Prostate gland (tissue), 2 donors: ENCODE data around the gene THUMPD1. TPM values are rescaled to one million over a fixed set of nuclear protein-coding genes. Genes with fewer than 3 reads are reported as not detected.

Experiments used
- DNase-seq: peaks from one replicate; pipeline ENCODE4 v3.0.0-alpha.2; 2019; ENCODE audit warnings: low spot score
- H3K27ac ChIP-seq, 2 donors: fragments of 200-600 bp; sonication (generic); 2 replicates each; pipeline ENCODE4 v1.5.1; 2017 to 2019
- H3K27me3 ChIP-seq: fragments of 200-600 bp; sonication (generic); replicated peaks from 2 replicates; pipeline ENCODE4 v1.5.1; 2019; ENCODE audit not compliant: insufficient read depth
- H3K36me3 ChIP-seq, 2 donors: fragments of 200-600 bp; sonication (generic); 1 replicate in 1 of 2; 2 replicates in 1 of 2; pipeline versions ENCODE4 v1.5.1 to v1.8.1; 2017 to 2019
- H3K4me1 ChIP-seq: fragments of 200-600 bp; sonication (generic); replicated peaks from 2 replicates; pipeline ENCODE4 v1.5.1; 2019
- H3K4me3 ChIP-seq, 2 donors: fragments of 200-600 bp; sonication (generic); 2 replicates each; pipeline ENCODE4 v1.5.1; 2017 to 2019
- H3K9me3 ChIP-seq: fragments of 200-600 bp; sonication (generic); 2 replicates; pipeline ENCODE4 v1.5.1; 2017
- POLR2A ChIP-seq: fragments of 450-650 bp; IDR thresholded peaks from one replicate; pipeline ENCODE4 v1.6.1; 2016; ENCODE audit warnings: antibody characterized with exemption, mild to moderate bottlenecking
- POLR2AphosphoS5 ChIP-seq: sonication (generic); formaldehyde crosslinking; IDR thresholded peaks from one replicate; pipeline ENCODE4 v1.6.1; 2017; ENCODE audit warnings: antibody characterized with exemption
- WGBS: methylation state at CpG from one replicate; pipeline ENCODE4 v1.1.5; 2018; 5-methylcytosine and 5-hydroxymethylcytosine counted together
- intact Hi-C: fragments of 100-400 bp; cut with DNase I; formaldehyde crosslinking; loops from one replicate; pipeline ENCODE4 v1.14.2; 2022
- total RNA-seq, 2 donors: library from RNA; depleted of rRNA; stranded (reverse); fragments of >200 nt; gene quantifications; one replicate each; pipeline ENCODE4 v1.1.0, GENCODE V29; 2016
- TF ChIP-seq, protein P1 (sequence below), 4 experiments: fragments of 200-600 bp in 2 of 4; fragments of 450-650 bp in 2 of 4; sonication (generic) in 2 of 4; IDR thresholded peaks; 1 replicate in 3 of 4; 2 replicates in 1 of 4; pipeline ENCODE4 v1.5.1; 2016 to 2019; ENCODE audit warnings: antibody characterized with exemption in 4 of 4, mild to moderate bottlenecking in 2 of 4, moderate library complexity in 2 of 4

THUMPD1 gene
- total RNA-seq, 2 donors from 2014 or later, result 107 to 167 TPM

DNA sequence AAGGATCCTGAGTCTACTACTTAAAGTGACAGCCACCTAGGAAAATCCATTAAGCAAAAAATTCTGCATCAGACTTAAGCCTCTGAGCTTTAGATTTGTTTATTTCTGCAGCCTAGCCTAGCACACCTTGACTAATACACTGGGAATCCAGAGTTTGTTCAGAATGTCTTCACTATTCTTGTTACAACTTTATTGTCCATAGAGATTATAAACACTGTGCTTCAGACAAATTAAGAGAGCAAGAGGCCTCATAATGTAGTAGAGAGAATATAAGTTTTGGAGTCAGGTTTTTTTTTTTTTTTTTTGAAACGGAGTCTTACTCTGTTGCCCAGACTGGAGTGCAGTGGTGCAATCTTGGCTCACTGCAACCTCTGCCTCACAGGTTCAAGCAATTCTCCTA is 8.9 kb upstream of the THUMPD1 start:
- Histone ChIP-seq H3K27me3 (no peaks in the 10 kb centered on the region), H3K36me3 (no peaks in the 10 kb centered on the region), H3K4me3 (no peak overlapping the region), H3K9me3 (no peaks in the 10 kb centered on the region), H3K27ac (no peak overlapping the region), H3K4me1 (no peaks in the 10 kb centered on the region)
- 67% methylated on average over 1 of the region's 1 CpG for WGBS
- intact Hi-C loops, result no loop called here
- no peak for TF ChIP-seq POLR2AphosphoS5
- no peak for DNase-seq

DNA sequence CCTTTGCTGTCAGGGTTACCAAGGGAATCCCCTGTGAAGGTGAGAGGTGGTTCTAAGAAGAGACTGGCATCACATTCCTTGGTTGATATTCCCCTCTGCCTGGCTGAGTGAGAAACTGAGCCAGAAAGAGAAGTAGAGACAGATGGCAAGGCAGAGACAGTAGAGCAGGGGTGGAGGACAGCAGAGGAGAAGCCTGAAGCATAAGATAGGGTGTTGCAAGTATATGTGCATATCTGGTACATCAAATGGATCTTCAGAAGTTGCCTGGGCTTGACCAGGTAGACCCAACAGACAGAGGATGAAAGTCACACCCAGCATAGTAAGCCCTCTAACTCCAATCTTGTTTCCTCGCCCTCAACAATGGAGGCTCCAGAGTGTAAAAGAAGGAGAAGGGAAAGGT is 7.9 kb upstream of the THUMPD1 start:
- H3K4me3 ChIP-seq, result no peak overlapping the region
- no peaks in the 10 kb centered on the region for H3K27me3 ChIP-seq
- peaks cover under 1% of the 10 kb centered on the region for H3K4me1 ChIP-seq
- WGBS, result 92% methylated on average over 1 of the region's 1 CpG
- no peak overlapping the region for H3K27ac ChIP-seq
- DNase-seq, result no peak
- no peaks in the 10 kb centered on the region for H3K36me3 ChIP-seq
- intact Hi-C loops, result no loop called here
- no peak for TF ChIP-seq POLR2AphosphoS5
- TF ChIP-seq POLR2A, result no peak
- TF ChIP-seq, protein P1, sequence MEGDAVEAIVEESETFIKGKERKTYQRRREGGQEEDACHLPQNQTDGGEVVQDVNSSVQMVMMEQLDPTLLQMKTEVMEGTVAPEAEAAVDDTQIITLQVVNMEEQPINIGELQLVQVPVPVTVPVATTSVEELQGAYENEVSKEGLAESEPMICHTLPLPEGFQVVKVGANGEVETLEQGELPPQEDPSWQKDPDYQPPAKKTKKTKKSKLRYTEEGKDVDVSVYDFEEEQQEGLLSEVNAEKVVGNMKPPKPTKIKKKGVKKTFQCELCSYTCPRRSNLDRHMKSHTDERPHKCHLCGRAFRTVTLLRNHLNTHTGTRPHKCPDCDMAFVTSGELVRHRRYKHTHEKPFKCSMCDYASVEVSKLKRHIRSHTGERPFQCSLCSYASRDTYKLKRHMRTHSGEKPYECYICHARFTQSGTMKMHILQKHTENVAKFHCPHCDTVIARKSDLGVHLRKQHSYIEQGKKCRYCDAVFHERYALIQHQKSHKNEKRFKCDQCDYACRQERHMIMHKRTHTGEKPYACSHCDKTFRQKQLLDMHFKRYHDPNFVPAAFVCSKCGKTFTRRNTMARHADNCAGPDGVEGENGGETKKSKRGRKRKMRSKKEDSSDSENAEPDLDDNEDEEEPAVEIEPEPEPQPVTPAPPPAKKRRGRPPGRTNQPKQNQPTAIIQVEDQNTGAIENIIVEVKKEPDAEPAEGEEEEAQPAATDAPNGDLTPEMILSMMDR (IDR thresholded peaks at IDR 0.05), result no peak
- H3K9me3 ChIP-seq, result no peaks in the 10 kb centered on the region

DNA sequence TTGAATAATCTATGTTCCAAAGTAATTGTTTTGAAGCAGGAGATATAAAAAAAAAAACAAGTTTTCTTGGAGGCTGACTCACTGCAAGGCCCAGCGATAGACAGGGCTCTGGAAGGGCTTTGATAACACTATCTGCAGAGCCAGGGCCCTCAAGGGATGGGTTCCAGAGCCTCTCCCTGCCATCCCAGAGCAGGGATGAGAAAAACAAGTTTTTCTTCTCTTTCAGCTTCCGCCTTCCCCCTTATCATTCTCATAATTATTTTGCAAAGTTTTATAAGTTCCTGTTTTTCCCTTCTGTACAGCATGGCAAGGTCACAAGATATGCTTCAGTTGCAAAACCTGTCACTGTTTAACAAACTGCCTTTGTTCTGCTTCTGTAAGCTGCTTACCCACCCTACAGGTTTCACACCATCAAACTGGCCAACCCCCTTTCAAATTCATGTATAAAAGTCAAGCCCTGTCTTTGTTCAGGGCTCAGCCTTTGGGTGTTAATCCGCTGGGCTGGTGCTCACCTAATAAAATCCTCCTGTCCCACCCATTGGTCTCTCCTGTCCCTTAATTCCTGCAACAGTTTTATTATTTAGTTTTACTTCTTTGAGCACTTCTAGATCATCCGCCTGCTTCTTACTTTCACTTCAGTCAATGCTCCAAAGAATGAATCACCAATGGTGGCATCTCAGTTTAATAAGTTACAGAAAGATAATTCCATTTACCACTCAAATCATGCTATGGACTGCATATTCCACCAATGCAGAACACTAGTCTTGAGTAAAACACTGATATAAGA is 5.6 kb upstream of the THUMPD1 start:
- WGBS, result 67% methylated on average over 4 of the region's 4 CpGs
- no peaks in the 10 kb centered on the region for H3K36me3 ChIP-seq
- DNase-seq, result no peak
- H3K27me3 ChIP-seq, result no peaks in the 10 kb centered on the region
- no peak overlapping the region for H3K27ac ChIP-seq
- TF ChIP-seq POLR2AphosphoS5 (no peak), POLR2A (no peak)
- TF ChIP-seq, protein P1 (IDR thresholded peaks at IDR 0.05), result no peak
- H3K9me3 ChIP-seq, result no peaks in the 10 kb centered on the region
- H3K4me3 ChIP-seq, result no peak overlapping the region
- H3K4me1 ChIP-seq, result peaks cover 4% of the 10 kb centered on the region
- intact Hi-C loops, result no loop called here

DNA sequence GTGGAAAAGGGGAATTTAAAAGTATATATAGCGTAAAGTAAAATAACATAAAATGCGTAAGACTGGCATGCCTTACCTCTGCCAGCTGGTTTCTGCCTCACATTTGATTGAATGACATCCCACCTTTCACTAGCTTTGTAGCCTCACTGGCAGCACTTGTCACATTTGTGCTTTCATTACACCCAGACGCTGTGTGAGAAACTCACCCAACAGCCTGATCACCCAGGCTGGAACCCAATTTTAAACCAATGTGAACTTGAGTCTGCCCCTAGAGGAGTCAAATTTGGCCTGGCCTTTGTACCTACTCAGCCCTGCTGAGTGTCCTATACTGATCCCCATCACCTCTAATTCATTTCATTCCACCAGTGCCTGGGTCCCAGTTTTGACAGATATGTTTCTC is 4.8 kb upstream of the THUMPD1 start:
- TF ChIP-seq, protein P1 (IDR thresholded peaks at IDR 0.05), result no peak
- TF ChIP-seq POLR2A (no peak), POLR2AphosphoS5 (no peak)

DNA sequence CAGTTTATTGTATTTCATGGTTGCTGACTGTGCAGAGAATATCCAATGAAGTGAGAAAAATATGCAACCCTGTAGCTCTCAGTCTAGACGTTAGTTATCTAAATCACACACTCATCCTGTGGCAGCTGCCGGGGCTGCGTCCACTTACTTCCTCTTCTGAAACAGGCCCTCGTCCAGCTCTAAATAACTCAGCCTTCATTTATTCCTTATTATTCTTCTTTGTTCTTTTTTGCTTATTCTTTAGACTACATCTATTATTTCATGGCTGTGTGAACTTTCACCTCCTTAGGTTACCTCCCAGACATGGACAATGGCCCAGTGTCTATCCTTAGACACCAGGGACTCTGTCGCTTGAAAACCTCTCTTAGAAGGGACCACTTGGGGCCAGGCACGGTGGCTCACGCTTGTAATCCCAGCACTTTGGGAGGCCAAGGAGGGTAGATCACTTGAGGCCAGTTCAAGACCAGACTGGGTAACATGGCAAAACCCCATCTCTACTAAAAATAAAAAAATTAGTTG is 3.4 kb upstream of the THUMPD1 start:
- peak overlapping the region in 1 of 2 donors; percentile 55 for H3K27ac ChIP-seq
- TF ChIP-seq, protein P1 (IDR thresholded peaks at IDR 0.05), result no peak
- no peak for TF ChIP-seq POLR2AphosphoS5
- TF ChIP-seq POLR2A, result no peak
- no peak for DNase-seq
- H3K9me3 ChIP-seq, result no peaks in the 10 kb centered on the region
- intact Hi-C loops, result no loop called here
- no peaks in the 10 kb centered on the region for H3K27me3 ChIP-seq
- H3K4me3 ChIP-seq, result no peak overlapping the region
- WGBS, result 72% methylated on average over 7 of the region's 7 CpGs
- peaks cover 4% of the 10 kb centered on the region for H3K4me1 ChIP-seq
- H3K36me3 ChIP-seq, result no peaks in the 10 kb centered on the region

More for the DNA sequence above, 4.8 kb upstream of the THUMPD1 start:
- 96% methylated on average over 3 of the region's 3 CpGs for WGBS
- Histone ChIP-seq H3K27me3 (no peaks in the 10 kb centered on the region), H3K27ac (no peak overlapping the region), H3K36me3 (no peaks in the 10 kb centered on the region), H3K4me1 (peaks cover 4% of the 10 kb centered on the region), H3K9me3 (no peaks in the 10 kb centered on the region), H3K4me3 (no peak overlapping the region)
- intact Hi-C loops, result no loop called here
- DNase-seq, result no peak
